Vagina (tissue), 2 donors: ENCODE measurements around the gene LRMDA. TPM values are rescaled to one million over a fixed set of nuclear protein-coding genes. Genes with fewer than 3 reads are reported as not detected.

Experiments
- DNase-seq, 2 donors: peaks; one replicate each; pipeline ENCODE4 v3.0.0-alpha.2; 2017; ENCODE audit errors: extremely low spot score in 2 of 2
- H3K27ac ChIP-seq: fragments of 200-600 bp; sonication (generic); one replicate; pipeline ENCODE4 v1.5.1; 2019
- H3K27me3 ChIP-seq: fragments of 200-600 bp; sonication (generic); one replicate; pipeline ENCODE4 v1.5.1; 2019
- H3K36me3 ChIP-seq, 2 donors: fragments of 200-600 bp; sonication (generic); one replicate each; pipeline ENCODE4 v1.5.1; 2017 to 2019
- H3K4me1 ChIP-seq: fragments of 200-600 bp; sonication (generic); one replicate; pipeline ENCODE4 v1.5.1; 2019
- H3K4me3 ChIP-seq, 2 donors: fragments of 200-600 bp; sonication (generic); 1 replicate in 1 of 2; 2 replicates in 1 of 2; pipeline ENCODE4 v1.5.1; 2016 to 2019
- H3K9me3 ChIP-seq: fragments of 200-600 bp; sonication (generic); one replicate; pipeline ENCODE4 v1.5.1; 2019
- CTCF ChIP-seq, 3 experiments: fragments of 450-650 bp in 2 of 3; fragments of 200-600 bp in 1 of 3; sonication (generic) in 1 of 3; IDR thresholded peaks; one replicate each; pipeline ENCODE4 v1.5.1; 2017 to 2019; ENCODE audit warnings: antibody characterized with exemption in 3 of 3, mild to moderate bottlenecking in 2 of 3, moderate library complexity in 2 of 3
- POLR2A ChIP-seq, 2 donors: fragments of 450-650 bp; IDR thresholded peaks; one replicate each; pipeline ENCODE4 v1.6.1; 2017; ENCODE audit warnings: antibody characterized with exemption in 2 of 2, mild to moderate bottlenecking in 2 of 2, moderate library complexity in 2 of 2
- POLR2AphosphoS5 ChIP-seq, 2 donors: sonication (generic); formaldehyde crosslinking; IDR thresholded peaks; one replicate each; pipeline ENCODE4 v1.9.0; 2017; ENCODE audit warnings: antibody characterized with exemption in 2 of 2, mild to moderate bottlenecking in 2 of 2, low read depth in 1 of 2; ENCODE audit not compliant: insufficient read depth in 1 of 2
- intact Hi-C: fragments of 100-400 bp; cut with DNase I; formaldehyde crosslinking; loops from one replicate; pipeline ENCODE4 v1.15.1; 2023
- total RNA-seq: library from RNA; depleted of rRNA; stranded (reverse); fragments of >200 nt; gene quantifications from one replicate; pipeline ENCODE4 v1.2.3, GENCODE V29; 2016

The LRMDA gene
- total RNA-seq, 1 donor from 2014 or later = 22.6 TPM

DNA sequence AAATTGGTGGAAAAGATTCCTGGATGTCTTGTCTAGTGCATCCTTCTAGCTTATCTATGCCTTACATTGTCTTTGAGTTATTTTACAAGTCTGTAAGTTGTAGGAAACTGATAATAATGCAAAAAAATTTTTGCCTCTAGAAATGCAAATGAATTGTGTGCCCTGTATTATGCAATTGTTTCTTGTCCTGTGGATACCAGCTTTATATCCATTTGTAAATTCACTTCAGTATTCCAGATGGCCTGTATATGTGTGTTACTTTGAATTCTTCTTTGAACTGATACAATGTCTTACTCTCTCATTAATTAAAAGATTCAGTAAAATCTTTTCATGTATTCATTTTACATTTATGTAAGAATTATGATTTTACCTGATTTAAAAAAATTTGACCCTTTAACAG is 234.3 kb downstream of the LRMDA start:
- no peaks in the 10 kb centered on the region for H3K27me3 ChIP-seq
- H3K36me3 ChIP-seq = no peaks in the 10 kb centered on the region
- TF ChIP-seq CTCF (IDR thresholded peaks at IDR 0.05) (no peak), POLR2AphosphoS5 (IDR thresholded peaks at IDR 0.05; ENCODE audit: insufficient read depth in 1 of 2, low read depth in 1 of 2) (no peak)
- H3K4me1 ChIP-seq = peaks cover 16% of the 10 kb centered on the region
- intact Hi-C loops = no loop called here
- H3K4me3 ChIP-seq = no peak overlapping the region
- no peak overlapping the region for H3K27ac ChIP-seq
- no peaks in the 10 kb centered on the region for H3K9me3 ChIP-seq
- DNase-seq = no peak

GRCh38 chr10:75672111-75672671 is 240.8 kb downstream of the LRMDA start:
- TF ChIP-seq CTCF (IDR thresholded peaks at IDR 0.05) (no peak), POLR2A (IDR thresholded peaks at IDR 0.05) (no peak)
- no peaks in the 10 kb centered on the region for H3K36me3 ChIP-seq
- no peak overlapping the region for H3K4me3 ChIP-seq
- no peaks in the 10 kb centered on the region for H3K4me1 ChIP-seq
- no peak overlapping the region for H3K27ac ChIP-seq
- H3K27me3 ChIP-seq = no peaks in the 10 kb centered on the region
- H3K9me3 ChIP-seq = no peaks in the 10 kb centered on the region
- no peak for DNase-seq
- intact Hi-C loops = no loop called here

- intact Hi-C loops = no loop called here
- Histone ChIP-seq H3K27me3 (no peaks in the 10 kb centered on the region), H3K4me1 (no peaks in the 10 kb centered on the region), H3K4me3 (no peak overlapping the region), H3K36me3 (no peaks in the 10 kb centered on the region), H3K27ac (no peak overlapping the region), H3K9me3 (no peaks in the 10 kb centered on the region)
- no peak for TF ChIP-seq POLR2A (IDR thresholded peaks at IDR 0.05)
- TF ChIP-seq CTCF (IDR thresholded peaks at IDR 0.05) = no peak
- TF ChIP-seq POLR2AphosphoS5 (IDR thresholded peaks at IDR 0.05; ENCODE audit: insufficient read depth in 1 of 2, low read depth in 1 of 2) = no peak
- no peak for DNase-seq
Measured at GRCh38 chr10:75672842-75673241, 241.4 kb downstream of the LRMDA start.

GRCh38 chr10:75677541-75677940 is 246.1 kb downstream of the LRMDA start:
- no peak for TF ChIP-seq POLR2A (IDR thresholded peaks at IDR 0.05)
- TF ChIP-seq CTCF (IDR thresholded peaks at IDR 0.05) = no peak
- no peak for TF ChIP-seq POLR2AphosphoS5 (IDR thresholded peaks at IDR 0.05; ENCODE audit: insufficient read depth in 1 of 2, low read depth in 1 of 2)
- Histone ChIP-seq H3K9me3 (no peaks in the 10 kb centered on the region), H3K27ac (no peak overlapping the region), H3K27me3 (no peaks in the 10 kb centered on the region), H3K4me3 (no peak overlapping the region), H3K4me1 (peaks cover 1% of the 10 kb centered on the region), H3K36me3 (no peaks in the 10 kb centered on the region)
- intact Hi-C loops = no loop called here
- DNase-seq = no peak

- TF ChIP-seq POLR2A (IDR thresholded peaks at IDR 0.05) = no peak
- TF ChIP-seq CTCF (IDR thresholded peaks at IDR 0.05) = no peak
- TF ChIP-seq POLR2AphosphoS5 (IDR thresholded peaks at IDR 0.05; ENCODE audit: insufficient read depth in 1 of 2, low read depth in 1 of 2) = no peak
- no peak for DNase-seq
- no peaks in the 10 kb centered on the region for H3K36me3 ChIP-seq
- peaks cover 11% of the 10 kb centered on the region for H3K4me1 ChIP-seq
- H3K27me3 ChIP-seq = no peaks in the 10 kb centered on the region
- no peak overlapping the region for H3K4me3 ChIP-seq
- H3K27ac ChIP-seq = no peak overlapping the region
- H3K9me3 ChIP-seq = no peaks in the 10 kb centered on the region
- intact Hi-C loops = no loop called here
Measured at GRCh38 chr10:75678527-75678926, 247.1 kb downstream of the LRMDA start.
